HepG2 (cell line): ENCODE data around the gene SEMA4A. TPM values are rescaled to one million over a fixed set of nuclear protein-coding genes. Genes with fewer than 3 reads are reported as not detected.

Source experiments
- ATAC-seq: fragments of 200-7000 bp; cut with Tn5 transposase; 3 replicates; pipeline ENCODE4 v1.9.1; 2020; ENCODE audit warnings: mild to moderate bottlenecking, moderate library complexity
- BruUV-seq: library from RNA; stranded (reverse); fragments of 400-500 nt; replicated peaks from 2 replicates; lab custom pipeline; 2021; lab: Mats Ljungman, UMichigan
- CTCF ChIA-PET: fragments of 300-600 bp; formaldehyde crosslinking; extraction: SDS; loops from one replicate; lab custom pipeline; 2021; ENCODE audit warnings: low total read pairs, inconsistent platforms, low intra/inter-chr PET ratio; lab: Yijun Ruan, JAX
- POLR2A ChIA-PET: fragments of 350-600 bp; sonication (Branson Sonifier 250); formaldehyde crosslinking; loops from one replicate; lab custom pipeline; 2020; ENCODE audit warnings: antibody characterized with exemption, inconsistent platforms; lab: Yijun Ruan, JAX
- DNase-seq: peaks from one replicate; pipeline ENCODE4 v3.0.0-alpha.2; 2015; ENCODE audit warnings: low spot score
- FAIRE-seq: peaks from 3 replicates; lab custom pipeline; 2011; peaks lifted over from hg19 to GRCh38; lab: Jason Lieb, UNC
- H2AFZ ChIP-seq: one replicate; pipeline ENCODE4 v1.6.1; 2011; ENCODE audit warnings: low read length, inconsistent platforms
- H3K27ac ChIP-seq: fragments of 300-600 bp; 3 replicates; pipeline ENCODE4 v1.8.0; 2011; ENCODE audit warnings: mixed run types, mild to moderate bottlenecking, mixed read lengths, low read length, inconsistent platforms; ENCODE audit not compliant: insufficient read depth; ENCODE audit errors: extremely low read length
- H3K27me3 ChIP-seq, 2 experiments: fragments of 200-600 bp in 1 of 2; 2 replicates in 1 of 2; 3 replicates in 1 of 2; pipeline versions ENCODE4 v1.6.0 to v1.8.0; 2011; ENCODE audit warnings: low read length in 2 of 2, mild to moderate bottlenecking in 2 of 2, moderate library complexity in 2 of 2, inconsistent platforms in 1 of 2; ENCODE audit not compliant: insufficient read depth in 2 of 2, control insufficient read depth in 1 of 2
- H3K36me3 ChIP-seq, 2 experiments: fragments of 200-600 bp in 1 of 2; replicated peaks in 1 of 2; 2 replicates in 1 of 2; 3 replicates in 1 of 2; pipeline versions ENCODE4 v1.5.1 to v1.8.0; 2011; ENCODE audit warnings: low read length in 2 of 2, inconsistent platforms in 1 of 2; ENCODE audit not compliant: insufficient read depth in 2 of 2, control insufficient read depth in 1 of 2
- H3K4me1 ChIP-seq: 2 replicates; pipeline ENCODE4 v1.5.1; 2012; ENCODE audit warnings: low read length, inconsistent platforms; ENCODE audit not compliant: insufficient read depth
- H3K4me2 ChIP-seq: 2 replicates; pipeline ENCODE4 v1.6.0; 2011; ENCODE audit warnings: low read depth, low read length, inconsistent platforms
- H3K4me3 ChIP-seq, 3 experiments: fragments of 200-600 bp in 1 of 3; sonication (generic), shearing (Covaris generic) in 1 of 3; replicated peaks in 1 of 3; 2 replicates each; pipeline ENCODE4 v1.5.1; 2011 to 2016; ENCODE audit warnings: low read length in 3 of 3, inconsistent platforms in 2 of 3, low read depth in 2 of 3, mild to moderate bottlenecking in 2 of 3, control low read depth in 1 of 3, mixed read lengths in 1 of 3; ENCODE audit not compliant: insufficient read depth in 1 of 3
- H3K79me2 ChIP-seq: one replicate; pipeline ENCODE4 v1.6.1; 2011; ENCODE audit warnings: low read length, inconsistent platforms; ENCODE audit not compliant: insufficient read depth
- H3K9ac ChIP-seq: 2 replicates; pipeline ENCODE4 v1.6.0; 2011; ENCODE audit warnings: mild to moderate bottlenecking, low read depth, low read length, inconsistent platforms; ENCODE audit not compliant: insufficient read depth
- H3K9me3 ChIP-seq: 2 replicates; pipeline ENCODE4 v1.5.1; 2012; ENCODE audit warnings: mild to moderate bottlenecking, low read length
- H4K20me1 ChIP-seq: 2 replicates; pipeline ENCODE4 v1.6.0; 2011; ENCODE audit warnings: inconsistent platforms, mild to moderate bottlenecking, low read length, moderate library complexity; ENCODE audit not compliant: insufficient read depth
- MAFG ChIP-seq: sonication (generic); formaldehyde crosslinking; IDR thresholded peaks from 2 replicates; pipeline ENCODE4 v1.5.1; 2020; ENCODE audit warnings: mild to moderate bottlenecking, missing genetic modification reagents
- NONO ChIP-seq, 2 experiments: fragments of 450-650 bp in 1 of 2; sonication (generic) in 1 of 2; formaldehyde crosslinking in 1 of 2; IDR thresholded peaks in 1 of 2; conservative IDR thresholded peaks in 1 of 2; 2 replicates each; pipeline versions ENCODE4 v1.6.1 to v1.8.0; 2017 to 2022; ENCODE audit warnings: mild to moderate bottlenecking in 1 of 2, missing genetic modification reagents in 1 of 2, moderate library complexity in 1 of 2
- NR2F1 ChIP-seq, 2 experiments: fragments of 450-650 bp in 1 of 2; formaldehyde crosslinking in 1 of 2; IDR thresholded peaks; 2 replicates each; pipeline versions ENCODE4 v1.5.0 to v1.6.1; 2016 to 2020; ENCODE audit warnings: mild to moderate bottlenecking in 1 of 2, missing compliant biosample characterization in 1 of 2, missing genetic modification reagents in 1 of 2, moderate library complexity in 1 of 2
- RARA ChIP-seq: IDR thresholded peaks from 2 replicates; pipeline ENCODE4 v1.6.1; 2016; ENCODE audit warnings: missing genetic modification reagents, missing compliant biosample characterization
- SKI ChIP-seq: fragments of 450-650 bp; IDR thresholded peaks from one replicate; pipeline ENCODE4 v1.6.1; 2018; ENCODE audit warnings: mild to moderate bottlenecking; ENCODE audit not compliant: partially characterized antibody
- ZBTB7B ChIP-seq: sonication (generic); formaldehyde crosslinking; IDR thresholded peaks from 2 replicates; pipeline ENCODE4 v1.4.0; 2020; ENCODE audit warnings: missing genetic modification reagents
- ZNF441 ChIP-seq: sonication (generic); formaldehyde crosslinking; IDR thresholded peaks from 2 replicates; pipeline ENCODE4 v1.7.0; 2021; ENCODE audit warnings: missing genetic modification reagents, borderline replicate concordance
- ZNF556 ChIP-seq: sonication (generic); formaldehyde crosslinking; IDR thresholded peaks from 2 replicates; pipeline ENCODE4 v1.4.0; 2020; ENCODE audit warnings: mild to moderate bottlenecking, missing genetic modification reagents, borderline replicate concordance
- ZSCAN25 ChIP-seq: sonication (generic); formaldehyde crosslinking; IDR thresholded peaks from 2 replicates; pipeline ENCODE4 v1.8.0; 2022; ENCODE audit warnings: mild to moderate bottlenecking, missing genetic modification reagents
- WGBS: methylation state at CpG from one replicate; pipeline ENCODE4 v1.1.6; 2017; ENCODE audit warnings: low lambda C conversion rate; 5-methylcytosine and 5-hydroxymethylcytosine counted together
- in situ Hi-C: cut with HindIII; loops from 2 replicates; pipeline ENCODE4 v1.10.0; 2017; ENCODE audit warnings: low pct_unique_long_range_greater_than_20kb; ENCODE audit not compliant: extremely low pct_ligation_motif_present
- intact Hi-C: fragments of 100-400 bp; cut with micrococcal nuclease; formaldehyde crosslinking; loops from one replicate; pipeline ENCODE4 v1.10.0; 2022; ENCODE audit not compliant: unreplicated experiment
- polyA plus RNA-seq, 8 experiments: library from polyadenylated mRNA; depleted of rRNA in 3 of 8; stranded (reverse) in 7 of 8; unstranded in 1 of 8; fragments of >200 nt; fragmentation: Illumina TruSeq in 4 of 8; extraction: Trizol in 4 of 8; gene quantifications; 2 replicates each; pipeline versions ENCODE4 v1.2.1 to v1.2.3, GENCODE V29; 2011 to 2016; ENCODE audit warnings: low read depth in 4 of 8, missing spikeins in 1 of 8, mixed read lengths in 1 of 8; ENCODE audit not compliant: insufficient read depth in 1 of 8
- total RNA-seq, 5 experiments: library from RNA; depleted of rRNA; stranded (reverse); fragments of >200 nt; fragmentation: Illumina TruSeq; extraction: Trizol; gene quantifications; 2 replicates each; pipeline ENCODE4 v1.2.3, GENCODE V29; 2016; ENCODE audit warnings: low read depth in 1 of 5
- TF ChIP-seq, protein P1 (sequence below): IDR thresholded peaks from 2 replicates; pipeline ENCODE4 v1.6.1; 2016; ENCODE audit warnings: control low read depth
- TF ChIP-seq, protein P2 (sequence below): sonication (generic); formaldehyde crosslinking; IDR thresholded peaks from 2 replicates; pipeline ENCODE4 v1.4.0; 2020; ENCODE audit warnings: missing genetic modification reagents, borderline replicate concordance
- TF ChIP-seq, protein P3 (sequence below), 2 experiments: IDR thresholded peaks; 2 replicates each; pipeline ENCODE4 v1.6.1; 2011 to 2012; ENCODE audit warnings: low read length in 2 of 2, borderline replicate concordance in 1 of 2, low read depth in 1 of 2, mild to moderate bottlenecking in 1 of 2, moderate library complexity in 1 of 2
- TF ChIP-seq, protein P4 (sequence below): IDR thresholded peaks from 2 replicates; pipeline ENCODE4 v1.6.1; 2016; ENCODE audit warnings: mild to moderate bottlenecking, missing biosample characterization, missing genetic modification reagents

The SEMA4A gene
- total and polyA plus RNA-seq, 2 of the 13 experiments (the other 11 are each of a cell fraction or from before 2014, with no cell fraction given) = 0.09 to 0.20 TPM

DNA sequence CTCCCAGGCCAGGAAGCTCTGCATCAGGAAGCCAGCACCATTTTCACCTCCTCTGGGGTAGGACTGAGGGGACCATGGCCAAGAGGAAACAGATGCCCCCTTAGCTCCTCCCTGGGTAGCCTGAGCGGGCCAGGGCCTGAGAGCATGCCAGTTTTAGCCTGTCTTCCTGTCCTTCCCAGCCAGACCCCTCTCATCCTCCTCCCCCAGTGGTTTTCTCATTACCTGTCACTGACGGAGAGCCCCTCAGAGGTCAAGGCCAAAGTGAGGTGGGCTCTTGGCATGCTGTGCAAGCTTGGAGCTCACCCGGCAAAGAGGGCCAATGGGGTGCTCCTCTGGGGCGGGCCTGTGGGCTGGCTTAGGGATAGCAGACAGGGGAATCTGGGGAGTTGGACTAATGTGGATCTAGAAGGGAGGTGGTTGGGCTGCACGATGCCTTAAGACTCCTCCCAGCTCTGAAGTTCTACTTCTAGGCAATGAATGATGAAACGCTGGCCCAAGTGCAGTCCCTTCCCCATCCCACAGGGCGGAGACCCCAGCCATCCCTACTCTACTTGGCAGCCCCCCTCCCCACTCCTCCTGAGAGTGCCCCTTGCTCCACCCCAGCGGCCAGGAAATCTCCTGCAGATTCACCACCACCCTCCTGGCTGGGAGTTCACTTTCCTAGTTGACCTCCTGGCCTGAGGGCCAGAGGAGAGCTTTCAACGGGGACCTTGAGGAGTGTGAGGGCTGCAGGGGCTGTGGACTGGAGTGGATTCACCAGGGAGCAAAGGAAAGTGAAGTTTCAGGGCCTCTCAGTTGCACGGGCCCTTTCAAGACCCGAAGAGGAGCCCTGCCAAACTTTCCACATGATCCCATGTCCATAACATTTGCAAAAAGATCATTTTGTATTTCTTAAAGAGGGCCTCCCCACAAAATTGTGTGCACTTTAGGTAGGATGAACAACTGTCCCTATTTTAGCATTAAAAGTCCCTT is 48.2 kb upstream of the SEMA4A start:
- peak; percentile 40 for ATAC-seq
- peak; percentile 40 for FAIRE-seq
- no peaks in the 10 kb centered on the region for H3K79me2 ChIP-seq
- TF ChIP-seq, protein P1, sequence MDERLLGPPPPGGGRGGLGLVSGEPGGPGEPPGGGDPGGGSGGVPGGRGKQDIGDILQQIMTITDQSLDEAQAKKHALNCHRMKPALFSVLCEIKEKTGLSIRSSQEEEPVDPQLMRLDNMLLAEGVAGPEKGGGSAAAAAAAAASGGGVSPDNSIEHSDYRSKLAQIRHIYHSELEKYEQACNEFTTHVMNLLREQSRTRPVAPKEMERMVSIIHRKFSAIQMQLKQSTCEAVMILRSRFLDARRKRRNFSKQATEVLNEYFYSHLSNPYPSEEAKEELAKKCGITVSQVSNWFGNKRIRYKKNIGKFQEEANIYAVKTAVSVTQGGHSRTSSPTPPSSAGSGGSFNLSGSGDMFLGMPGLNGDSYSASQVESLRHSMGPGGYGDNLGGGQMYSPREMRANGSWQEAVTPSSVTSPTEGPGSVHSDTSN (CRISPR knock-in tag) = no peak
- TF ChIP-seq NONO (IDR thresholded peaks at IDR 0.05) = no peak
- 0 out of 2 replicates have a peak, but pooled peaks have one; percentile 27 for TF ChIP-seq NONO (CRISPR knock-in tag; conservative IDR thresholded peaks at IDR 0.05)
- TF ChIP-seq ZNF441 = no peak
- TF ChIP-seq ZNF556 = no peak
- TF ChIP-seq SKI = peak; percentile 18
- peak; percentile 61 for TF ChIP-seq RARA (CRISPR knock-in tag)
- TF ChIP-seq MAFG (CRISPR knock-in tag) = no peak
- TF ChIP-seq ZBTB7B = peak; percentile 68; the same call in 1 of the 2 replicates
- TF ChIP-seq, protein P2, sequence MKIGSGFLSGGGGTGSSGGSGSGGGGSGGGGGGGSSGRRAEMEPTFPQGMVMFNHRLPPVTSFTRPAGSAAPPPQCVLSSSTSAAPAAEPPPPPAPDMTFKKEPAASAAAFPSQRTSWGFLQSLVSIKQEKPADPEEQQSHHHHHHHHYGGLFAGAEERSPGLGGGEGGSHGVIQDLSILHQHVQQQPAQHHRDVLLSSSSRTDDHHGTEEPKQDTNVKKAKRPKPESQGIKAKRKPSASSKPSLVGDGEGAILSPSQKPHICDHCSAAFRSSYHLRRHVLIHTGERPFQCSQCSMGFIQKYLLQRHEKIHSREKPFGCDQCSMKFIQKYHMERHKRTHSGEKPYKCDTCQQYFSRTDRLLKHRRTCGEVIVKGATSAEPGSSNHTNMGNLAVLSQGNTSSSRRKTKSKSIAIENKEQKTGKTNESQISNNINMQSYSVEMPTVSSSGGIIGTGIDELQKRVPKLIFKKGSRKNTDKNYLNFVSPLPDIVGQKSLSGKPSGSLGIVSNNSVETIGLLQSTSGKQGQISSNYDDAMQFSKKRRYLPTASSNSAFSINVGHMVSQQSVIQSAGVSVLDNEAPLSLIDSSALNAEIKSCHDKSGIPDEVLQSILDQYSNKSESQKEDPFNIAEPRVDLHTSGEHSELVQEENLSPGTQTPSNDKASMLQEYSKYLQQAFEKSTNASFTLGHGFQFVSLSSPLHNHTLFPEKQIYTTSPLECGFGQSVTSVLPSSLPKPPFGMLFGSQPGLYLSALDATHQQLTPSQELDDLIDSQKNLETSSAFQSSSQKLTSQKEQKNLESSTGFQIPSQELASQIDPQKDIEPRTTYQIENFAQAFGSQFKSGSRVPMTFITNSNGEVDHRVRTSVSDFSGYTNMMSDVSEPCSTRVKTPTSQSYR (CRISPR knock-in tag) = peak; percentile 14; the same call in 1 of the 2 replicates
- TF ChIP-seq, protein P3, sequence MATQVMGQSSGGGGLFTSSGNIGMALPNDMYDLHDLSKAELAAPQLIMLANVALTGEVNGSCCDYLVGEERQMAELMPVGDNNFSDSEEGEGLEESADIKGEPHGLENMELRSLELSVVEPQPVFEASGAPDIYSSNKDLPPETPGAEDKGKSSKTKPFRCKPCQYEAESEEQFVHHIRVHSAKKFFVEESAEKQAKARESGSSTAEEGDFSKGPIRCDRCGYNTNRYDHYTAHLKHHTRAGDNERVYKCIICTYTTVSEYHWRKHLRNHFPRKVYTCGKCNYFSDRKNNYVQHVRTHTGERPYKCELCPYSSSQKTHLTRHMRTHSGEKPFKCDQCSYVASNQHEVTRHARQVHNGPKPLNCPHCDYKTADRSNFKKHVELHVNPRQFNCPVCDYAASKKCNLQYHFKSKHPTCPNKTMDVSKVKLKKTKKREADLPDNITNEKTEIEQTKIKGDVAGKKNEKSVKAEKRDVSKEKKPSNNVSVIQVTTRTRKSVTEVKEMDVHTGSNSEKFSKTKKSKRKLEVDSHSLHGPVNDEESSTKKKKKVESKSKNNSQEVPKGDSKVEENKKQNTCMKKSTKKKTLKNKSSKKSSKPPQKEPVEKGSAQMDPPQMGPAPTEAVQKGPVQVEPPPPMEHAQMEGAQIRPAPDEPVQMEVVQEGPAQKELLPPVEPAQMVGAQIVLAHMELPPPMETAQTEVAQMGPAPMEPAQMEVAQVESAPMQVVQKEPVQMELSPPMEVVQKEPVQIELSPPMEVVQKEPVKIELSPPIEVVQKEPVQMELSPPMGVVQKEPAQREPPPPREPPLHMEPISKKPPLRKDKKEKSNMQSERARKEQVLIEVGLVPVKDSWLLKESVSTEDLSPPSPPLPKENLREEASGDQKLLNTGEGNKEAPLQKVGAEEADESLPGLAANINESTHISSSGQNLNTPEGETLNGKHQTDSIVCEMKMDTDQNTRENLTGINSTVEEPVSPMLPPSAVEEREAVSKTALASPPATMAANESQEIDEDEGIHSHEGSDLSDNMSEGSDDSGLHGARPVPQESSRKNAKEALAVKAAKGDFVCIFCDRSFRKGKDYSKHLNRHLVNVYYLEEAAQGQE (IDR thresholded peaks at IDR 0.05; ENCODE audit: borderline replicate concordance in 1 of 2, low read depth in 1 of 2, low read length in 2 of 2) = 0 out of 4 replicates have a peak, but pooled peaks of 1 of the 2 experiments have one; percentile 20
- peak in 1 of 2 experiments; percentile 27; a peak in 2 of 4 replicates for TF ChIP-seq NR2F1 (CRISPR knock-in tag; IDR thresholded peaks at IDR 0.05)
- TF ChIP-seq, protein P4, sequence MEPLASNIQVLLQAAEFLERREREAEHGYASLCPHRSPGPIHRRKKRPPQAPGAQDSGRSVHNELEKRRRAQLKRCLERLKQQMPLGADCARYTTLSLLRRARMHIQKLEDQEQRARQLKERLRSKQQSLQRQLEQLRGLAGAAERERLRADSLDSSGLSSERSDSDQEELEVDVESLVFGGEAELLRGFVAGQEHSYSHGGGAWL (CRISPR knock-in tag) = no peak
- no peak for TF ChIP-seq ZSCAN25 (CRISPR knock-in tag)

More for the DNA sequence above, 48.2 kb upstream of the SEMA4A start:
- Histone ChIP-seq H3K4me2 (peak overlapping the region; percentile 93), H3K9me3 (no peaks in the 10 kb centered on the region), H3K4me1 (peaks cover 87% of the 10 kb centered on the region), H3K4me3 (peak overlapping the region; percentile 45 to 74 (median 46)), H3K27me3 (0 out of 5 replicates have a peak, but pooled peaks cover 0 to 8% of the 10 kb centered on the region in 2 experiments), H4K20me1 (no peaks in the 10 kb centered on the region), H3K27ac (peak overlapping the region; percentile 69), H3K36me3 (no peaks in the 10 kb centered on the region), H2AFZ (no peak overlapping the region), H3K9ac (peak overlapping the region; percentile 79)
- intact Hi-C loops = loop anchor here (2.0 kb wide), 1 partner anchor 18 kb away; no protein-coding TSS in a partner anchor
- POLR2A ChIA-PET = interaction anchor here (0.6 to 6.9 kb wide), 10 partner anchors 8 to 801 kb away, joined by 3 to 84 read pairs (median 5); partner anchors contain the start of genes LMNA and PMF1
- CTCF ChIA-PET = no interaction called here
- DNase-seq = peak; percentile 45
- no TSS peak for BruUV-seq
- 17% methylated on average over 7 of the region's 11 CpGs for WGBS
- in situ Hi-C loops = no loop called here
